HG02840 (cell line): ENCODE measurements around the gene PRM1.
"Not testable (repeated sequence)": the region's sequence is repeated elsewhere in the genome, so short reads cannot be mapped to it uniquely, and the experiment has no call there.

ENCODE experiments used
- ATAC-seq: cut with Tn5 transposase; IDR thresholded peaks from one replicate; pipeline ENCODE4 v1.9.1; 2021; ENCODE audit warnings: mild to moderate bottlenecking, moderate library complexity, moderate number of reproducible peaks; ENCODE audit not compliant: unreplicated experiment, low FRiP score

Gene PRM1

DNA sequence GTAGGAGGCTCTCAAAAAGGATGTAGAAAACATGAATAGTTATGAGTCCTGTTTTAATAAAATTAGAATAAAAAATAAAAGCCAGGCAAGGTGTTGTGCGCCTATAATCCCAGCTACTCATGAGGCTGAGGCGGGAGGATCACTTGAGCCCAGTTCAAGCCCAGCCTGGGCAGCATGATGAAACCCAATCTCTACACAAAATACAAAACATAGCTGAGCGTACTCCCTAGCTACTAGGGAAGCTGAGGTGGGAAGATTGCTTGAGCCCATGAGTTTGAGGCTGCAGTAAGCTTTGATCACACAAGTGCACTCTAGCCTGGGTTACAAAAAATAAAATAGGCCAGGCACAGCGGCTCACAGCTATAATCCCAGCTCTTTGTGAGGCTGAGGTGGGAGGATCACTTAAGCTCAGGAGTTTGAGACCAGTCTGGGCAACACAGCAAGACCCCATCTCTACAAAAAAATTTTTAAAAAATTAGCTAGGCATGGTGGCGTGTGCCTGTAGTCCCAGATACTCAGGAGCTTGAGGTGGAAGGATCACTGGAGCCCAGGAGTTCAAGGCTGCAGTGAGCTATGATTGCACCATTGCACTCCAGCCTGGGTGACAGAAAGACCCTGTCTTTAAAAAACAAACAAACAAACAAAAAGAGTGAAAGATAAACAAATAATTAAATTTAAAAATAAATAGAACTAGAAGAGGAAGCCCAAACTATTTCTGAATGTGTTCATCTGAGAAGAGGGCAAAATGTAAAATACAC lies 17.2 kb upstream of the PRM1 start:
- ATAC-seq, result no peak

DNA sequence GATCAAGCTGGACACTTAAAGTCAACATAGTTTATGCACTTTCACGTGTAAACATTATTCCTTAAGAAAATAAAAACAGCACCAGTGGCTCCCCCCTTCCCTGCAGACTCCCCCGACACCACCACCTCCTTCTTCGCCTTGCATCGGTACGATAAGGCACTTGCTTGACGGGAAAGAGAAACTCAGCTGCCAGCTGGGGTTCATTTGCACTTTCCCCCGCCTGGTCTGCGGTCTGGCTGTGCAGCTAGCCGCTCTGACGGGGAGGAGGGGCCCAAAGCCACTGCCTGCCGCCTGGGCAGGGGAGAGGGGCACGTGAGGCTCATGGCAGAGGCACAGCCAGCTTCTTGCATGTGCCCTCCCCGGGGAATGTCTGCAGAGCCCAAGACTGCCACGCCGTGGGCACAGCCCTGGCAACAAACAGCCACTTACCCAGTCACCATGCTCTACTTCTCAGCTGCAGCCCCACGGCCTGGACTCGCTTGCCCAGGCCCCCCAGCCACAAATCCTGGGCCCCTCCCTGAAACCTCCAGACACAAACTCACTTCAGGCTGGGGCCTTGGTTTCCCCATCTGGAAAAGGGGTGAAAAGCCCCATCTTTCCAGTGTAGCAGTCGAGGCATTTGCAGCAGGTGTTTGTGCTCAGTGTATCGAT lies 16.5 kb upstream of the PRM1 start:
- peak; percentile 51 for ATAC-seq

DNA sequence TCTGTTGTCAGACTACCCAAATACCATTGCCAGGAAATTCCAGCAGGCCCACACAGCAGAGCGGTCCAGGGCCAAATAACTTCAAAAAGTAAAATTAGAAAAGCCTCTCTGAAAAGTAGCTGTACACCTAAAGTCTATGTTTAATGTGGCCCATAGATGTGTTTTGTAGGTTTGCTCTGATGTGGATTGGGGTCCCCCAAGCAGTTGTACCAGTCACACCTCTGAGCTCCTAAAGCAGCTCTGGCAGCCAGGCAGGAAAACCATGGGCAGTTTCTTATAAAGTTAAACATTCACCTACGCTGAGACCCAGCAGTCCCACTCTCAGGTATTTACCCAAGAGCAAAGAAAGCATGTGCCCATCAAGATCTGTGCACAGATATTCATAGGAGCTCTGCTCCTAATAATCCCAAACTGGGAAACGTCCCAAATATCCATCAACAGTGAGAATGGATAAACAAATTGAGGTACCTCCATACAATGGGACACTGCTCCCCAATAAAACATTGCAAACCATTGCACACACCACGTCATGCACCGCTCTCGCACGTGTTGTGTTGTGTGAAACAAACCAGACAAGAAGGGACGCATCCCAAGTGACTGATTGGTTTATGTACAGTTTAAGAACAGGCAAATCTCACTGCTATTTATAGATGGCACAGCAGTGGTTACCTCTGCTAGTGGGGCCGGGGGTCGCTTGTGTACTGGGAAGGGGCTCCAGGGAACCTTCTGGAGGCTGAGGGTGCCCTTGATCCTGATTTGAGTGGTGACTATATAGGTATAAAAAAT lies 15.8 kb upstream of the PRM1 start:
- ATAC-seq, result no peak

DNA sequence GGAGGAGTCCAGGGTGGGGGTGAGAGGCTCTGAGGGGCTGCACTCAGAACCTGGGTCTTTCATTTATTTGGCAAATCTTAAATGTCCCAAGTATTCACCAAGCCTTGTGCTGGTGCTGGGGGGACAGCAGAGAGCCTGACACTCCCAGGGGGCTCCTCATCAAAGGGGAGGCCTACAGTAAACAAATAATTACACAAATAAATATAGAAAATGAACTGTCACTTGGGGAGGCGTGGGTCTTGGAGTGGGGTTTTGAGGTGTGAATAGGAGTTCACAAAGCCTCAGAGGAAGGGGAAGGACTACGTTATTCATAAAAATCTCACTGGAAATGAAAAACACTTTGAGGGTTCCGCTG lies 15.2 kb upstream of the PRM1 start:
- ATAC-seq, result no peak

DNA sequence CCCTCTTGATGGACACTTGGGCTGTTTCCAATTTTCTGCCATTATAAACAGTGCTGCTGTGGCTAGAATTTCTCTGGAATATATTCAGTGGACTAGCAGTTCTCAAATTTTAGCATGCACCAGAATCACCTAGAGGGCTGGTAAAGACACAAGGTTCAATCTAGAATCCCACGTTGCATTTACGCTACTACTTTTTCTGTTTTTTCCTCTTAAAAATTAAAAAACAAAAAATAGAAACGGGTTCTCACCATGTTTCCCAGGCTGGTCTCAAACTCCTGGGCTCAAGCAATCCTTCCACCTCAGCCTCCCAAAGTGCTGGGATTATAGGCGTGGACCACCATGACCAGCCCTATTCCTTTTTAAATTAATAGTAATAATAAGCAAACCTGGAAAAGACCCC lies 14.5 kb upstream of the PRM1 start:
- ATAC-seq, result no peak

DNA sequence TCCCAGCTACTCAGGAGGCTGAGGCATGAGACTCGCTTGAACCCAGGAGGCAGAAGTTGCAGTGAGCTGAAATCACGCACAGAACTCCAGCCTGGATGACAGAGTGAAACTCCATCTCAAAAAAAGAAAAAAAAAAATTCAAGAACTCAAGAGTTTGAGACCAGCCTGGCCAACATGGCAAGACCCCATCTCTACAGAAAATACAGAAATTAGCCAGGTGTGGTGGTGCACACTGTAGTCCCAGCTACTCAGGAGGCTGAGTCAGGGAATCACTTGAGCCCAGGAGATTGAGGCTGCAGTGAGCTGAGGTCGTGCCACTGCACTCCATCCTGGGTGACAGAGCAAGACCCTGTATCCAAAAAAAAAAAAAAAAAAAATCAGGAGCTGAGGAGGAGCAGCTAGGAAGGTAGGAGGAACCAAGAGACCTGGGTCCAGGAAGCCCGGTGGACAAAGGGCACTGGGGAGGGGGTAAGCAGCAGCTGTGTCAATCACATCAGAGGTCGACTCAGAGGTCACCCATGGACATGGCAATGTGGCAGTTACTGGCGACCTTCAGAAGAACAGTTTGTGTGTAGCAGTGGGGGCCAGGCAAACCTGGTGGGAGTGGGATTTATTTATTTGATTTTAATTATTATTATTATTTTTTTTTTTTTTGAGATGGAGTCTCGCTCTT lies 11.1 kb upstream of the PRM1 start:
- no peak for ATAC-seq

DNA sequence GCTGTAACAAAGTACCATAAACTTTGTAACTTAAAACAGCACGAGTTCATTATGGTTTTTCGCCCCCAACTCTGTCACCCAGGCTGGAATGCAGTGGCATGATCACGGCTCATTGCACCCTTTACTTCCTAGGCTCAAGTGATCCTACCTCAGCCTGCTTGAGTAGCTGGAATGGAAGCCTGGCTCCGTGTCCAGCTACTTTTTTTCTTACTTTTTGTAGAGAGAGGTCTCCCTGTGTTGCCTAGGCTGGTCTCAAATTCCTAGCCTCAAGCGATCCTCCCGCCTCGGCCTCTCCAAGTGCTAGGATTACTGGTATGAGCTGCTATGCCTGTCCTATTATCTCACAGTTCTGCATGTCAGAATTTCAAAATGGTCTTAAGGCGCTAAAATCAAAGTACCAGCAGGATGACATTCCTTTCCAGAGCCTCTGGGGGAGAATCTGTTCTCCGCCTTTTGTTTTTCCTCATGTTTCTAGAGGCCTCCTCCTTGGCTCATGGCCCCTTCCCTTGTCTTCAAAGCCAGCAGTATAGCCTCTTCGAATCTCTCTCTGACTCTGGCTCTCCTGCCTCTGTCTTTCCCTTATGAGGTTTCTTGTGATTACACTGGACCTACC lies 10.1 kb upstream of the PRM1 start:
- ATAC-seq, result no peak

DNA sequence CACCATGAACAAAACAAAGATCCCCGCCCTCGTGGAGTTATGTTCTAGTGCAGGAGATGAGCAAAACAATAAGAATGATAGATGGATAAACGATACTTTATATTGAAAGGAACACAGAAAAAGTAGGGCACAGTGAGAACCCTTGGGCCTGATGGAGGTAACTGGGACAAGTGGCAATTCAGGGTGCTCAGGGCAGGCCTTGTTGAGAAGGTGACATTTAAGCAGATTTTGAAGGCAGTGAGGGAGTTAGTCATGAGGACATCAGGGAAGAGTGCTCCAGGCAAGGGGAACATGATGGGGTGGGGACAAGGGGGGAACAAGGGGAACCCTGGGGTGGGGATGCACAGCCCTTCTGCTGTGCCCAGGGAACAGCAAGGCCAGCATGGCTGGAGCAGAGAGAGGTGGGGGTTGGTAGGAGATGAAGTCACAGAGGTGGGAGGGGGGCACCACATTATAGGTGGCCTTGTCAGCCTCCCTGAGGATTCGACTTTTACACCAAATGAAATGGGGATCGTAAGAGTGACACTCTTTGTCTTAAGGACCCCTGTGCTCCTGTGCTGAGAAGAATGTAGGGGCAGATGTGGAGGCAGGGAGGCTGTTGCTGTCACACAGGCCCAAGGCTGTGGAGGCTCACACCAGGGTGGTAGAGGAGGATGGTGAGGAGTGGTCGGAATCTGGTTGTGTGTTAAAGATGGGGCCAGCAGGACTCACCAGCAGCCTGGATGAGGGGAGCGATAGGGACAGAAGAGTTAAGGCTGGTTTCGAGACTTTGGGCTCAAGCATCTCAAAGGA lies 9.2 kb upstream of the PRM1 start:
- no peak for ATAC-seq

DNA sequence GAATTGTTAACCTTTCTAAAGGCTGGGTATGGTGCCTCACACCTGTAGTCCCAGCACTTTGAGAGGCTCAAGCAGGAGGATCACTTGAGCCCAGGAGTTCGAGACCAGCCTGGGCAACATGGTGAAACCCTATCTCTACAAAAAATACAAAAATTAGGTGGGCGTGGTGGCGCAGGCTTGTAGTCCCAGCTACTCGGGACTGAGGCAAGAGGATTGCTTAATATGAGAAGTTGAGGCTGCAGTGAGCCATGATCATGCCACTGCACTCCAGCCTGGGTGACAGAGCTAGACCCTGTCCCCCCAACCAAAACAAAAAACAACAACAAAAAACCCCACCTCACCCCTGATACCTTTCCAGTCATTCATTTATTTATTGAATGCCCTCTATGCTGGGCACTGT lies 8.6 kb upstream of the PRM1 start:
- not testable (repeated sequence) for ATAC-seq

DNA sequence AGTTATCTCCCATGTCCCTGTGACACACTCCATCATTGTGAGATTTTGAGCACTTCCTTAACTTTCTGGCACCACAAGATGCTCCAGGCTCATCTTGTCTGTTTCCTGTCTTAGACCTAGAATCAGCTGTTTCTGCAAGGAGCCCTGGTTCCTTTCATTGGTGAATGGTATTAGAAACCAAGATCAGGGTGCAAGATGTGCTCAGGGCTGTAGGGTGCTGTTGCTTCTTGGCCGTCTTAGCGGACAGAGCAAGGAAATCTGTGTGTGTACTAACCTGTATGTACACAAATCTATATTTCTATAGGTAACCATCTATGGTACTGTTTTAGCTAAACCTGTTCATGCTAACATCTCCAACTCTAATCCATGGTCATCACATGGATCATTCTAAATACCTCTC lies 8.1 kb upstream of the PRM1 start:
- no peak for ATAC-seq

DNA sequence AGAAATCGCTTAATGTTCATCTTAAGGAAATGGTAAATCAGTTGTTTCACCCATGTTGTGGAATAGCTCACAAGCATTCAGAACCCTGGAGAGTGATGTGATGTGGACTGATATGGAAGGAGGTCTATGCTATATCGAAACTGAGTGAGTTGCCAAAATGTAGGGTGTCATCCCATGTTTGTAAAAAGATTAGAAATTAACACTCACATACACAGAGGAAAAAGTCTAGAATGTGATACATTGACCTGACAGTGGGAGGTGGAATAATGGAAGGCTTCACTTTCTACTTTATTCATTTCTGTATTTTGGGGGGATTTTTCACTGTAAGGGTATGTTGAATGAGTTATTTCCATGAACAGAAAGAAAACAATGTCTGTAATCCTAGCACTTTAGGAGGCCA lies 4.7 kb upstream of the PRM1 start:
- ATAC-seq, result no peak

DNA sequence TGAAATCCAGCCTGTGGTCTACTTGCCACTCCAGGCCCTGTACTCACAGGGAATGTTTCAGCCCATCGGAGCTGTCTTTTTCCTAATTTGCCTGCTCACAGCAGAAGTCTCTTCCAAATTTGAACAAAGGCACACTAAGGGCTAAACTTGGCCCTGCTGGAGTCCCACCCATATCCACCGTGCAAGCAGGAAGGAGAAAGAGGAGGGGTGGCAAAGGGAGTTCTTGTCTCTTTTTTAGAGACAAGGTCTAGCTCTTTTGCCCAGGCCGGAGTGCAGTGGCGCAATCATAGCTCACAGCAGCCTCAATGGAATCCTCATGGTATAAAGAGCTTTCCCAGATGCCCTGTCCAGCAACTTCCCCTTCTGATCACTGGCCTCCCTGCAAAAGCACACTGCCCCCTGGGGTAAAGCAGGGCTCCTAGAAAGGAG lies 2.7 kb upstream of the PRM1 start:
- no peak for ATAC-seq

DNA sequence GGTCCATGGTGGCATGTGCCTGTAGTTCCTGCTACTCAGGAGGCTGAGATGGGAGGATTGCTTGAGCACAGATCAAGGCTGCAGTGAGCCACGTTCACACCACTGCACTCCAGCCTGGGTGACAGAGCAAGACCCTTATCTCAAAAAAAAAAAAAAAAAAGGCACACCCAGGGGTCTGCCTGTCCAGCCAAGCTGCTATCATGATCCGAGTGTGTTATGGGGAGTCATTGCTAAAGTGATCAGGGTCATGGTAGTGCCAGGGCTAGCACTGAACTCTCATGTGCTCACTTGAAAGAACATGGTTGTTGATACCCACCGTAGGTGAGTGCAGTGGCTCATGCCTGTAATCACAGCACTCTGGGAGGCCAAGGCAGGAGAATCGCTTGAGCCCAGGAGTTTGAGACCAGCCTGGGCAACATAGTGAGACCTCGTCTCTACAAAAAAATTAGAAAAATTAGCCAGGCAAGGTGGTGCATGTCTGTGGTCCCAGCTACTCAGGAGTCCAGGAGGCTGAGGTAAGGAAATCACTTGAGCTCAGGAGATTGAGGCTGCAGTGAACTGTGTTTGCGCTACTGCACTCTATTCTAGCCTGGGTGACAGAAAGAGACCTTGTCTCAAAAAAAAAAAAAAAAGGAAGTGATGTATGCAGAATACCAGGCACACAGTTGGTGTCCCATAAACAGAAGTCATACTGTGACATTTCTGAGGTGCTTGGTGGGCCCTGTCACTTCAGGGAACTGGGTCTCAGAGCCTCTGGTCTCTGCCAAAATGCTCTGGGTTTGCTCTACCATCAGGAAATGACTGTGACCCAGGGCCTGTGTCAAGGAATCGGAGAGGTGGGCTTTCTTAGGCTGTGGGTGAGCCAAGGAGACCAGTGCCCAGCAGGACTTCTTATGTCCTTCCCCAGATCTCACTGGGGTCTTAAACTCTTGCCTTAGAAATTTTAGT lies 2.2 kb downstream of the PRM1 start:
- ATAC-seq, result no peak

DNA sequence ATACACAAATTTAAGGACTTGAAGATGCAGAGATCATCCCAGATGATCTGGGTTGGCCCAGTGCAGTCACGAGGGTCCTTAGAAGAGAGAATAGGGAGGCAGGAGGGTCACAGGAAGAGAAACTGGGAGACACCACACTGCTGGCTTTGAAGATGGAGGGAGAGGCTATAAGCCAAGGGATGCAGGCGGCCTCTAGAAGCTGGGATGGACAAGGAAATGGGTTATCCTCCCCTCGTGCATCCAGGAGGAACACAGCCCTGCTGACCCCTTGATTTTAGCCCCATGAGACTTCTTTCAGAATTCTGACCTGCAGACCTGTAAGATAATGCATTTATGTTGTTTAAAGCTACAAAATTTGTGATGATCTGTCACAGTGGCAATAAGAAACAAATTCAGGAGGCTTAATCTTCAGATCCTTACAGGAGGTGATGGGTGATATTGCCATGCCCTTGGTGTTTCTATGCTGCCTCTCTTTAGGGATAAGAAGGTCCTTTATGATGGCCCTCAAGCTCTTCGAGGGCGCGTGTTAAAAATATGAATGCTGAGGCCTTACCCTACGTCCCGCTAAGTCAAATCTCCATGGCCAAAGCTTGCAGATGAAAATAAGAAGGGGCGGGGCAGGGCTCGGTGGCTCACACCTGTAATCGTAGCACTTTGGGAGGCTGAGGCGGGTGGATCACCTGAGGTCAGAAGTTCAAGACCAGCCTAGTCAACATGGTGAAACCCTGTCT lies 3.4 kb downstream of the PRM1 start:
- no peak for ATAC-seq

DNA sequence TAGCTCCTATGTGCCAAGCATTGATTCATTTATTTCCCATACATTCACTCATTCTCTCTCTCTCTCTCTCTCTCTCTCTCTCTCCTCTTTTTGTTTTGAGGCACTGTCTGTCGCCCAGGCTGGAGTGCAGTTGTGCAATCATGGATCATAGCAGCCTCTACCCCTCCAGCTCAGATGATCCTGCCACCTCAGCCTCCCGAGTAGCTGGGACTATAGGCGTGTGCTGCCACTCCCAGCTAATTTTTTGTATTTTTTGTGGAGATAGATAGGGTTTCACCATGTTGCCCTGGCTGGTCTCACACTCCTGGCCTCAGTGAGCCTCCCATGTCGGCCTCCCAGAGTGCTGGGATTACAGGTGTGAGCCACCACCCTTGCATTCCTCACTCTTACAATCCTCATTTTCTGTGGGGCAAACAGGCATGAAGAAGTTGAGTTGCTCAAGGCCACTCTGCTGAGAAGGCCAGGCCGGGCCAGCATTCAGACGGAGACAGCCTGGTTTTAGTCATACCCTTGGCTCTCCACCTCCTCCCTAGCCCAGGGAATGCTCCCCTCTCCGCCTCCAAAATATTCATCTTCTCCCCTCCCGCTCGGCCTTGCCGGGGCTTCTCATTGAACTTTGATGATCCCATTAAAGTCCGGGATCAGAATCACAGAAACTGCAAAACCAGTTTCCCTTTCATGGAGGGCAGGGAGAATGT lies 4.1 kb downstream of the PRM1 start:
- ATAC-seq, result no peak

DNA sequence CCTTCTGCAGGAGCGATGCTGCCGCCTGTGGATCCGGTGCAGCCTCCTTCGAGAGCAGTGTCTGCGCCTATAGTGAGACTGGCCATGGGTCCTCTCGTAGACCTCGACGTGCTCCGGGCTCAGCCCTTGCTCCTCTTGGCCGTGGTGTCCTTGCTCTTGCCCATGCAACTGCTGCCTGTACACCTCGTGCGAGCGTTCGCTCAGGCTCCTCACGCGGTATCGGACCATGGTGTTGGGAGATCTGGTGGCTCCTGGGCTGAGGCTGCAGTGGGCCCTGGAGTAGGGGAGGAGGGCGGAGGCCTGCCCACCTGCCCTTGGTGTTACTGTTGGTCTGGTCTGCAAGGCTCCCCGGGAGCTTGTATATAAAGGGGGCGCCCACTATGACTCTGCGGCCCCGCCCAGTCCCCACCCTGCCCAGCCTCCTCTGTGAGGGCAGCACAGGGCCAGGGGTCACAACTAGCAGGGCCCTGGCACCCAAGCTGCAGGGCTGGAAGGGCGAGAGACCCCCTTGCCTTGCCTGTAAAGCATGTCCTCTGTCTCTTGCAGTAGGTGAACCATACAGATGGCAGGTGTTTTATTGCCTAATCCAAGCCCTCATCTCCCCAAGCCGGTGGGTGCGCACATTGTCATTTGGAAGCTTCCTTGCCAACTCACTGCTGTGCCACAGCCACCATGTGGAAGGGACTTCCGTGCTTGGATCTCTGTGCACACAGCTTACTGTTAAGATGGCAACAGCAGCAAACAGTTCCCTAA lies 4.8 kb downstream of the PRM1 start, which contains the start of gene PRM2:
Gene PRM2 (minus strand): TSS at position 338 of the 753 bp plus-strand sequence. CDS start 110 bp downstream, at position 228.
- ATAC-seq, result no peak

DNA sequence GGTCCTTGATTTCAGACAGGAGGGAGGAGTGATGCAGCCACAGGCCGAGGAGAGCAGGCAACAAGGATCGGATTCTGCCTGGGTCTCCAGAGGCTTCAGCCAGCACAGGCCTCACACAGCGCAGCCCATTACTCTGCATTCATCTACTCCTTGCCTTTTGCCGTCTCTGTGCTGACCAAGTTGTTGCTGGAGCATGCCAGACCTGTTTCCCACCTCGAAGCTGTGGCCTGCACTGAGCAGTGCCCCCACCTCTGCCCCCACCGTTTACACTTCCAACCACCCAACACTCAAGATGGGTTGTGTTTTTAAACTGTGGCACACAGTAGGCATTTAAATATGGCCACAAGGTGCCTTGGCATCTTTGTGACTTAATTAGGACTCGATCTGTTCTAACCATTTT lies 6.2 kb downstream of the PRM1 start:
- ATAC-seq, result no peak
